HG02798 (cell line): ENCODE data around the gene EEF1B2.
A peak's percentile ranks its signal among the peaks of the same experiment; 100 is the strongest.
"Not testable (repeated sequence)": the region's sequence is repeated elsewhere in the genome, so short reads cannot be mapped to it uniquely, and the experiment has no call there.

Experiments
- ATAC-seq: cut with Tn5 transposase; IDR thresholded peaks from one replicate; pipeline ENCODE4 v1.9.1; 2021; ENCODE audit warnings: mild to moderate bottlenecking; ENCODE audit not compliant: unreplicated experiment, poor library complexity

EEF1B2 gene

GRCh38 chr2:206159346-206160124 is at the start of gene EEF1B2, which contains the start of gene NDUFS1:
EEF1B2 (plus strand) TSS chr2:206159895; CDS start chr2:206159980, 85 bp downstream.
NDUFS1 (minus strand) TSS chr2:206159444; CDS start chr2:206153678, 5,766 bp downstream.
- ATAC-seq = peak; percentile 90

DNA sequence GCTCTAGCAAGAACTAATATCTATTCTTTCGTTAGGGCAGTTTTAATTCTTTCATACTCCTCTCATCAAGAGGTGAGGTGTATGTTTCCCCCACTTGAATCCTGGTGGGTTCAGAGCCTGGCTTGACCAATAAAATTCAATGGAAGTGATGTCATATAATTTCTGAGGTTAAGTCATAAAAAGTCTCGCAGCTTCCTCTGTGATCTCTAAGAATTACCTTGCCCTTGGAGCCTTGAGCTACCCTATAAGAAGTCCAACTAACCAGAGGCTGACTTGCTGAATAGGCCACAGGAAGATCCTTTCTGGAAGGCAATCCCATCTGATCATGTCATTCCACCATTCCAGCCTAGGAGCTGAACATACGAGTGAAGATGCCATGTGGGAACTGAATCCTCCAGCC is 47.6 kb upstream of the EEF1B2 start:
- no peak for ATAC-seq

GRCh38 chr2:206112846-206113547 is 46.7 kb upstream of the EEF1B2 start:
- ATAC-seq = no peak

DNA sequence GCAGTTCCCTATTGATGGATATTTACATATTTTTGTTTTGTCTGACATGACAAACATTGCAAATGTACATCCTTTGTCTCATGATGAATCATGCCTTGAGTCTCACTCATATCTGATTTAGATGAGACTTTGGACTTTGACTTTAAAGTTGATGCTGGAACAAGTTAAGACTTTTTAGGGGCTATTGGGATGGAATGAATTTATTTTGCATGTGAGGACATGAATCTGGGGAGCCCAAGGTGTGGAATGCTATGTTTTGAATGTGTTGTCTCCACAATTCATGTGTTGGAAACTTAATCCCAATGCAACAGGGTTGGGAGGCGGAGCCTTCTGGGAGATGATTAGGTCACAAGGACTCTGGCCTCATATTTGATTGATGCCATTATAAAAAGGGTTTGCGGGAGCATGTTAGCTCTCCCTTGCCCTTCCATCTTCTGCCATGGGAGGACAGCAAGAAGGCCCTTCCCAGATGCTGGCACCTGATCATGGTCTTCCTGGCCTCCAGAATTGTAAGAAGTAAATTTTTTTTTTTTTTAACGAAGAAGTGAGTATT is 44.6 kb upstream of the EEF1B2 start:
- no peak for ATAC-seq

GRCh38 chr2:206116278-206116677 is 43.4 kb upstream of the EEF1B2 start:
- no peak for ATAC-seq

DNA sequence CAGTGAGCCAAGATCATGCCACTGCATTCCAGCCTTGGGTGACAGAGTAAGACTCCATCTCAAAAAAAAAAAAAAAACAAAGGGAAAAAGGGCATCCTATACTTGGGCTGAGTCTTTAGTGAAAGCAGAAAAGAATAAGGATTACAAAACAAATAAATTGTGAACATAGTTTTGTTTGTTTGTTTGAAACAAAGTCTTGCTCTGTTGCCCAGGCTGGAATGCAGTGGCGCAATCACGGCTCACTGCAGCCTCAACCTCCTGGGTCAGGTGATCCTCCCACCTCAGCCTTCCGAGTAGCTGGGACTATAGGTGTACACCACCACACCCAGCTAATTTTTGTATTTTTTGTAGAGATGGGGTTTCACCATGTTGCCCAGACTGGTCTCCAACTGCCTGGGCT is 37.1 kb upstream of the EEF1B2 start:
- ATAC-seq = not testable (repeated sequence)

GRCh38 chr2:206125901-206126300 is 33.8 kb upstream of the EEF1B2 start:
- ATAC-seq = no peak

DNA sequence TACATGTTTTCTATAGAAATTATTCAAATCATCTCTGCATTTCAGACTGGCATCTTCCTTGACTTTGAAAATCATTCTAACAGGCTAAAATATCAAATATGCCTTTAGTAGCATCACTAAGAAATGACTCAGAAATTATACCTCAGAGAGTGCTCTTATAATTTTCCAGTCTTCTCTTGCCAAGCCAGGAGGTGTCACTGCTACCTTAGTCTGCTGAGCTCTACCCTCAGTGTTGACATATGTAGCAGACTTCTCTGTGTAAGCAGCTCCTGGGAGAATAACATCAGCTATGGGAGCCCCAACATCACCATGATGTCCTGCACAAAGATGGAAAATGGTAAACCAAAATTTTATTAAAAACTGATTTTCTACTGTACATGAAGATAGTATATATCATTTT is 32.0 kb upstream of the EEF1B2 start:
- ATAC-seq = no peak

GRCh38 chr2:206143451-206143850 is 16.2 kb upstream of the EEF1B2 start:
- ATAC-seq = no peak

GRCh38 chr2:206144383-206144782 is 15.3 kb upstream of the EEF1B2 start:
- no peak for ATAC-seq

DNA sequence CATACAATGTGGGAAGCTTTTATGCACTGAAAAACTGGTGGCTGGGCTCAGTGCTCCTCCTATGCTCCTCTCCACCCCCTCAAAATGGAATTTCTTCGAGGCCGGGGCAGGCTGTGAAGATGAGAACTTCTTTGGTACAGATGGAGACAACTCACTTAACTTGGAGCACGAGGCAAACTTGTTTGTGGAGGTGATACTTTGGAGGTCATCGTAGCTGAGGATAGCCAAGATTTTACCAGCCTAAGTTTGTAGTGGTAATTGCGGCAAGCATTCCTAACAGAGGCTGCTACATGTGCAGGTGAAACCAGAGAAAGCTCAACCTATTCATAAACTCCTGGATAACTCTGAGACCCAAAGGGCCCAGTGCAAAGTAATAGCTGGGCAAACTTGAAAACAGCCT is 14.0 kb upstream of the EEF1B2 start:
- no peak for ATAC-seq

GRCh38 chr2:206149330-206149729 is 10.4 kb upstream of the EEF1B2 start:
- no peak for ATAC-seq

- ATAC-seq = no peak
These were observed 9.5 kb upstream of the EEF1B2 start for GRCh38 chr2:206150168-206150567.

DNA sequence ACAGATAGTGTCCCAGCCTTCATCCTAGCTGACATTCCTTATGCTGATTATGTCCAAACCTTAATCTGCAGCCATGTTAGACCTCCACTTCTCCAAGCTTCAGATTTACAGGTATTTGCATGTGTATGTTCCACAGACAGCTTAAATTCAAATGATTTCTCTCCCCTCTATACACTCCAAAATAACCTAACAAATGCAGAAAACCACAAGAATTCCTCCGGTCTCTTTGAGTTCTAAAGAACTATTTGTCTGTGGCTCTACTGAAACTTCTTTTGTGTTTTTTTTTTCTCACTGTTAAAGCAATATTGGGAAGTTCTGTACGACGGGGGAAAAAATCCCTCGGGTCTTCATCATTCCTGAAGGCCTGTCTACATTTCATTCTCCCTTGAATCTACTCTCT is 9.1 kb upstream of the EEF1B2 start:
- no peak for ATAC-seq

- ATAC-seq = peak; percentile 45
These were observed 5.5 kb upstream of the EEF1B2 start for GRCh38 chr2:206154197-206154596.

DNA sequence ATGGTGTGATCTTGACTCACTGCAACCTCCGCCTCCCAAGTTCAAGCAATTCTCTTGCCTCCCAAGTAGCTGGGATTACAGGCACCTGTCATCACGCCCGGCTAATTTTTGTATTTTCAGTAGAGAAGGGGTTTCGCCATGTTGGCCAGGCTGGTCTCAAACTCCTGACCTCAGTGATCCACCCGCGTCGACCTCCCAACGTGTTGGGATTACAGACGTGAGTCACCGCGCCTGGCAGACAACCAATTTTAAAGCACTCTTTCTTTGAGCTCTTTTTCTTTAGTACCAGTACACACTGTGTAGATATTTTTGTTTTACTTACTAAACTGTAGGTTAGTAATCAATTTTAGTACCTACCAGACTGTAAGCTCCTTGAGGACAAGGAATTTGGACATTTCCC is 2.7 kb upstream of the EEF1B2 start:
- not testable (repeated sequence) for ATAC-seq

GRCh38 chr2:206158563-206159345 is 941 bp upstream of the EEF1B2 start:
- ATAC-seq = peak; percentile 17

DNA sequence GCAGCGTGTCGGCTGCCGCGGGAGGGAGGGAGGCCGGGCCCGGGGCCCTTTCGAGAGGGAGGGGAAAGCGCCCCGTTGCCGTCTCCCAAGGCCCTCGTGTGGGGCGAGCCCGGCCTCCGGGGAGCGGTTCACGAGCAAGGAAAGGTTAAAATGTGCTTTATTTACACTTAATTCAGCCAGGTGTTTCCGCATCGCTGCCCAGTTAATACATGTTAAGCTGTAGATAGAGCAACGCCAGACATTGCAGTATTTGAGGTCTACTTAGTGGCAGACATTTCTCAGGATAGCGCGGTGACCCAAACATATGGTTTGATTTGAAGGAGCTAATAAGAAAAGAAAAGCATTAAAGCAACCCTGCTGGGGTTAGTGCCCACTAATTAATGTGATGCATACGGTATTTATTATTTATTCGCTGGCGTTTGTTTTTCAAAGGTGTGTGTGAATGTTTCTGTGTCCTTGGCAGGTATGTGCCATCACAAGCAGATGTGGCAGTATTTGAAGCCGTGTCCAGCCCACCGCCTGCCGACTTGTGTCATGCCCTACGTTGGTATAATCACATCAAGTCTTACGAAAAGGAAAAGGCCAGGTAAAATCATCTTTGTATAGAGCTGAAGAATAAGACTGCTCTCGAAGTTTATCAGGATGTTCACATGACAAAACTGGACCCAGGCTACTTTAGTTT is 571 bp downstream of the EEF1B2 start:
- ATAC-seq = peak; percentile 65

- no peak for ATAC-seq
These were observed 1.1 kb downstream of the EEF1B2 start for GRCh38 chr2:206160807-206161179.

GRCh38 chr2:206162401-206162800 is 2.7 kb downstream of the EEF1B2 start:
- ATAC-seq = not testable (repeated sequence)
